GM18907 (cell line): ENCODE measurements around the gene SLC25A38.

ENCODE experiments used
- ATAC-seq: cut with Tn5 transposase; IDR thresholded peaks from one replicate; pipeline ENCODE4 v1.9.1; 2021; ENCODE audit warnings: mild to moderate bottlenecking, moderate library complexity; ENCODE audit not compliant: unreplicated experiment

The SLC25A38 gene

GRCh38 chr3:39428745-39429201 is 45.6 kb downstream of the SLC25A38 start:
- ATAC-seq: no peak

GRCh38 chr3:39429466-39429865 is 46.3 kb downstream of the SLC25A38 start:
- ATAC-seq: no peak

- ATAC-seq: no peak
Measured at GRCh38 chr3:39432342-39432741, 49.2 kb downstream of the SLC25A38 start.

GRCh38 chr3:39433642-39434041 is 50.5 kb downstream of the SLC25A38 start:
- ATAC-seq: no peak

- peak; percentile 88 for ATAC-seq
Measured at GRCh38 chr3:39434574-39434973, 51.4 kb downstream of the SLC25A38 start.

GRCh38 chr3:39435006-39435748 is 52.0 kb downstream of the SLC25A38 start:
- ATAC-seq: peak; percentile 21

GRCh38 chr3:39438880-39439279 is 55.7 kb downstream of the SLC25A38 start:
- ATAC-seq: no peak

- no peak for ATAC-seq
Measured at GRCh38 chr3:39440316-39440715, 57.1 kb downstream of the SLC25A38 start.

GRCh38 chr3:39443530-39443929 is 60.4 kb downstream of the SLC25A38 start:
- no peak for ATAC-seq

GRCh38 chr3:39445927-39446326 is 62.8 kb downstream of the SLC25A38 start:
- ATAC-seq: no peak

- no peak for ATAC-seq
Measured at GRCh38 chr3:39446444-39446843, 63.3 kb downstream of the SLC25A38 start.
